ENCODE data around the gene INO80B.

The INO80B gene

GRCh38 chr2:74421221-74421870 lies 33.5 kb upstream of the INO80B start, which contains the start of the genes C2orf81 and WDR54:
Gene C2orf81 (minus strand): TSS chr2:74421619. CDS start chr2:74421560, 59 bp downstream.
Gene WDR54 (plus strand): TSS chr2:74421730. CDS start chr2:74422154, 424 bp downstream.
- H3K4me3 ChIP-seq (ENCODE audit: low read depth, low read length) = peak within 1 kb of the TSS; percentile 63
- DNase-seq (ENCODE audit: low read depth) = peak; percentile 98
- no peak for TF ChIP-seq CTCF (IDR thresholded peaks at IDR 0.05; ENCODE audit: insufficient read depth, low read depth, low read length, missing control alignments)

GRCh38 chr2:74423231-74424095 lies 31.4 kb upstream of the INO80B start:
- TF ChIP-seq CTCF (IDR thresholded peaks at IDR 0.05; ENCODE audit: insufficient read depth, low read depth, low read length, missing control alignments) = no peak
- no peak for DNase-seq (ENCODE audit: low read depth)
- no peak overlapping the region for H3K4me3 ChIP-seq (ENCODE audit: low read depth, low read length)

- TF ChIP-seq CTCF (IDR thresholded peaks at IDR 0.05; ENCODE audit: insufficient read depth, low read depth, low read length, missing control alignments) = no peak
- no peak for DNase-seq (ENCODE audit: low read depth)
- H3K4me3 ChIP-seq (ENCODE audit: low read depth, low read length) = no peak overlapping the region
Observed at GRCh38 chr2:74424139-74424992, 30.5 kb upstream of the INO80B start.

- TF ChIP-seq CTCF (IDR thresholded peaks at IDR 0.05; ENCODE audit: insufficient read depth, low read depth, low read length, missing control alignments) = no peak
- no peak overlapping the region for H3K4me3 ChIP-seq (ENCODE audit: low read depth, low read length)
- DNase-seq (ENCODE audit: low read depth) = no peak
Observed at GRCh38 chr2:74424995-74425406, 29.9 kb upstream of the INO80B start.

GRCh38 chr2:74425523-74425922 lies 29.4 kb upstream of the INO80B start:
- no peak for TF ChIP-seq CTCF (IDR thresholded peaks at IDR 0.05; ENCODE audit: insufficient read depth, low read depth, low read length, missing control alignments)
- DNase-seq (ENCODE audit: low read depth) = no peak
- no peak overlapping the region for H3K4me3 ChIP-seq (ENCODE audit: low read depth, low read length)

- DNase-seq (ENCODE audit: low read depth) = no peak
- no peak for TF ChIP-seq CTCF (IDR thresholded peaks at IDR 0.05; ENCODE audit: insufficient read depth, low read depth, low read length, missing control alignments)
- H3K4me3 ChIP-seq (ENCODE audit: low read depth, low read length) = no peak overlapping the region
Observed at GRCh38 chr2:74426181-74426758, 28.6 kb upstream of the INO80B start.

Data from GM12865 (cell line).